GM19239 (cell line): Measurements from ENCODE around the gene ADARB2.
"Not testable (repeated sequence)": the region's sequence is repeated elsewhere in the genome, so short reads cannot be mapped to it uniquely, and the experiment has no call there.

Source experiments
- DNase-seq: peaks from one replicate; pipeline ENCODE4 v3.0.0; 2011; ENCODE audit warnings: low spot score; ENCODE audit not compliant: insufficient read length
- FAIRE-seq: peaks from 2 replicates; lab custom pipeline; 2011; peaks lifted over from hg19 to GRCh38; lab: Jason Lieb, UNC

Gene ADARB2

GRCh38 chr10:1737222-1738061, at the start of gene ADARB2:
Gene ADARB2 (minus strand): TSS chr10:1737525.
- peak; percentile 52 for DNase-seq
- peak; percentile 84 for FAIRE-seq

- FAIRE-seq (no peak), DNase-seq (no peak)
Observed at GRCh38 chr10:1785835-1786234, 48.5 kb upstream of the ADARB2 start.

GRCh38 chr10:1782841-1783240, 45.5 kb upstream of the ADARB2 start:
- FAIRE-seq (no peak), DNase-seq (no peak)

GRCh38 chr10:1779796-1780195, 42.5 kb upstream of the ADARB2 start:
- no peak for DNase-seq
- FAIRE-seq: no peak

- DNase-seq (no peak), FAIRE-seq (no peak)
Observed at GRCh38 chr10:1778375-1778969, 41.1 kb upstream of the ADARB2 start.

- no peak for DNase-seq
- FAIRE-seq: no peak
Observed at GRCh38 chr10:1776127-1776662, 38.9 kb upstream of the ADARB2 start.

GRCh38 chr10:1774796-1775195, 37.5 kb upstream of the ADARB2 start:
- FAIRE-seq: no peak
- no peak for DNase-seq

- not testable (repeated sequence) for FAIRE-seq, DNase-seq
Observed at GRCh38 chr10:1773204-1773603, 35.9 kb upstream of the ADARB2 start.

GRCh38 chr10:1766049-1766448, 28.7 kb upstream of the ADARB2 start:
- DNase-seq: no peak
- no peak for FAIRE-seq

GRCh38 chr10:1762076-1762475, 24.8 kb upstream of the ADARB2 start:
- DNase-seq: no peak
- FAIRE-seq: no peak

- FAIRE-seq: no peak
- no peak for DNase-seq
Observed at GRCh38 chr10:1754506-1755153, 17.3 kb upstream of the ADARB2 start.

- no peak for FAIRE-seq
Observed at GRCh38 chr10:1752153-1752552, 14.8 kb upstream of the ADARB2 start.

GRCh38 chr10:1747590-1748157, 10.3 kb upstream of the ADARB2 start:
- FAIRE-seq: no peak

More at GRCh38 chr10:1752153-1752552, 14.8 kb upstream of the ADARB2 start:
- DNase-seq: no peak

GRCh38 chr10:1746796-1747195, 9.5 kb upstream of the ADARB2 start:
- DNase-seq (no peak), FAIRE-seq (no peak)

More at GRCh38 chr10:1747590-1748157, 10.3 kb upstream of the ADARB2 start:
- DNase-seq: no peak

GRCh38 chr10:1745780-1746456, 8.6 kb upstream of the ADARB2 start:
- no peak for FAIRE-seq
- no peak for DNase-seq

GRCh38 chr10:1744524-1744923, 7.2 kb upstream of the ADARB2 start:
- no peak for FAIRE-seq
- no peak for DNase-seq

GRCh38 chr10:1743141-1743540, 5.8 kb upstream of the ADARB2 start:
- FAIRE-seq (no peak), DNase-seq (no peak)

GRCh38 chr10:1741450-1741849, 4.1 kb upstream of the ADARB2 start:
- DNase-seq (no peak), FAIRE-seq (no peak)

- DNase-seq (no peak), FAIRE-seq (no peak)
Observed at GRCh38 chr10:1739751-1740150, 2.4 kb upstream of the ADARB2 start.

GRCh38 chr10:1738950-1739349, 1.6 kb upstream of the ADARB2 start:
- FAIRE-seq (peak; percentile 88), DNase-seq (peak; percentile 23)
